ENCODE measurements around the gene CCDC194.

Gene CCDC194

GRCh38 chr19:17393002-17393401 is 994 bp downstream of the CCDC194 start:
- Histone ChIP-seq H3K4me1 (ENCODE audit: control insufficient read depth, insufficient read depth, low read length) (peaks cover 3% of the 10 kb centered on the region; the same call in 1 of the 2 replicates), H3K4me3 (ENCODE audit: low read depth, low read length) (no peak overlapping the region), H3K9me3 (ENCODE audit: control insufficient read depth, insufficient read depth, low read depth, low read length) (no peaks in the 10 kb centered on the region), H3K27ac (ENCODE audit: extremely low read depth, low read depth, low read length) (no peak overlapping the region), H3K36me3 (ENCODE audit: control insufficient read depth in 2 of 2, insufficient read depth in 1 of 2, low read length in 2 of 2) (no peaks in the 10 kb centered on the region)
- POLR2A ChIA-PET: no interaction called here
- CTCF ChIA-PET: interaction anchor here (0.6 to 1.6 kb wide), 3 partner anchors 21 to 72 kb away, joined by 3 to 4 read pairs (median 3); no protein-coding TSS in a partner anchor
- TF ChIP-seq ZNF585B (tag by site-specific recombination; IDR thresholded peaks at IDR 0.05) (no peak), ZNF76 (tag by site-specific recombination; IDR thresholded peaks at IDR 0.05; ENCODE audit: borderline replicate concordance, low read depth) (no peak), REST (tag by site-specific recombination; IDR thresholded peaks at IDR 0.05) (no peak), ZNF561 (tag by site-specific recombination; IDR thresholded peaks at IDR 0.05; ENCODE audit: borderline replicate concordance) (no peak), ZNF302 (tag by site-specific recombination; IDR thresholded peaks at IDR 0.05; ENCODE audit: low read depth) (no peak), HIC1 (tag by site-specific recombination; IDR thresholded peaks at IDR 0.05) (no peak), ZNF580 (tag by site-specific recombination; IDR thresholded peaks at IDR 0.05) (no peak), GLIS2 (tag by site-specific recombination; IDR thresholded peaks at IDR 0.05) (no peak), ZNF692 (tag by site-specific recombination; IDR thresholded peaks at IDR 0.05) (no peak), ZNF350 (tag by site-specific recombination; IDR thresholded peaks at IDR 0.05) (no peak), BCL11A (tag by site-specific recombination; IDR thresholded peaks at IDR 0.05; ENCODE audit: low read depth) (no peak), REPIN1 (tag by site-specific recombination; IDR thresholded peaks at IDR 0.05; ENCODE audit: low read depth) (no peak), GFI1B (tag by site-specific recombination; IDR thresholded peaks at IDR 0.05) (no peak), ZNF707 (tag by site-specific recombination; IDR thresholded peaks at IDR 0.05) (no peak), ZBTB8A (tag by site-specific recombination; IDR thresholded peaks at IDR 0.05) (no peak), GLIS1 (tag by site-specific recombination; IDR thresholded peaks at IDR 0.05) (peak; percentile 53), ZBTB10 (tag by site-specific recombination; IDR thresholded peaks at IDR 0.05) (no peak), ZNF335 (tag by site-specific recombination; conservative IDR thresholded peaks at IDR 0.05) (0 out of 2 replicates have a peak, but pooled peaks have one; percentile 23), ZNF157 (tag by site-specific recombination; IDR thresholded peaks at IDR 0.05) (no peak), ZNF560 (tag by site-specific recombination; IDR thresholded peaks at IDR 0.05; ENCODE audit: borderline replicate concordance) (no peak), ZNF311 (tag by site-specific recombination; IDR thresholded peaks at IDR 0.05; ENCODE audit: borderline replicate concordance) (no peak), ZNF792 (tag by site-specific recombination; IDR thresholded peaks at IDR 0.05) (peak; percentile 92), ZNF248 (tag by site-specific recombination; IDR thresholded peaks at IDR 0.05) (no peak), ZNF324 (tag by site-specific recombination; IDR thresholded peaks at IDR 0.05) (no peak), ZNF747 (tag by site-specific recombination; IDR thresholded peaks at IDR 0.05) (no peak), ZNF785 (tag by site-specific recombination; IDR thresholded peaks at IDR 0.05) (no peak), YY1 (tag by site-specific recombination; IDR thresholded peaks at IDR 0.05) (no peak), CTCF (tag by site-specific recombination; IDR thresholded peaks at IDR 0.05) (no peak)
